ENCODE results near the gene WDFY3.

The WDFY3 gene

GRCh38 chr4:84726356-84726755 is 240.1 kb downstream of the WDFY3 start:
- Histone ChIP-seq H3K9me3 (ENCODE audit: severe bottlenecking) (no peaks in the 10 kb centered on the region), H3K27ac (ENCODE audit: poor library complexity, severe bottlenecking) (no peak overlapping the region), H3K4me1 (ENCODE audit: insufficient read depth, poor library complexity, severe bottlenecking) (no peaks in the 10 kb centered on the region), H3K4me3 (ENCODE audit: severe bottlenecking) (no peak overlapping the region), H3K36me3 (ENCODE audit: low read depth) (peaks cover 25% of the 10 kb centered on the region), H3K27me3 (ENCODE audit: insufficient read depth, poor library complexity, severe bottlenecking) (no peaks in the 10 kb centered on the region)
- no peak for ATAC-seq (ENCODE audit: low read depth)
- DNase-seq (ENCODE audit: low spot score): no peak
- TF ChIP-seq CTCF (IDR thresholded peaks at IDR 0.05; ENCODE audit: poor library complexity, severe bottlenecking): no peak

- H3K36me3 ChIP-seq (ENCODE audit: low read depth): peaks cover 37% of the 10 kb centered on the region
- H3K4me3 ChIP-seq (ENCODE audit: severe bottlenecking): no peak overlapping the region
- no peaks in the 10 kb centered on the region for H3K27me3 ChIP-seq (ENCODE audit: insufficient read depth, poor library complexity, severe bottlenecking)
- ATAC-seq (ENCODE audit: low read depth) (no peak), DNase-seq (ENCODE audit: low spot score) (no peak)
- no peak overlapping the region for H3K27ac ChIP-seq (ENCODE audit: poor library complexity, severe bottlenecking)
- TF ChIP-seq CTCF (IDR thresholded peaks at IDR 0.05; ENCODE audit: poor library complexity, severe bottlenecking): no peak
- H3K9me3 ChIP-seq (ENCODE audit: severe bottlenecking): no peaks in the 10 kb centered on the region
- H3K4me1 ChIP-seq (ENCODE audit: insufficient read depth, poor library complexity, severe bottlenecking): no peaks in the 10 kb centered on the region
Observed at GRCh38 chr4:84722720-84723119, 243.8 kb downstream of the WDFY3 start.

GRCh38 chr4:84719115-84719514 is 247.4 kb downstream of the WDFY3 start:
- no peak for ATAC-seq (ENCODE audit: low read depth)
- Histone ChIP-seq H3K4me3 (ENCODE audit: severe bottlenecking) (no peak overlapping the region), H3K36me3 (ENCODE audit: low read depth) (peaks cover 37% of the 10 kb centered on the region), H3K4me1 (ENCODE audit: insufficient read depth, poor library complexity, severe bottlenecking) (no peaks in the 10 kb centered on the region), H3K27ac (ENCODE audit: poor library complexity, severe bottlenecking) (no peak overlapping the region), H3K9me3 (ENCODE audit: severe bottlenecking) (no peaks in the 10 kb centered on the region), H3K27me3 (ENCODE audit: insufficient read depth, poor library complexity, severe bottlenecking) (no peaks in the 10 kb centered on the region)
- TF ChIP-seq CTCF (IDR thresholded peaks at IDR 0.05; ENCODE audit: poor library complexity, severe bottlenecking): no peak
- DNase-seq (ENCODE audit: low spot score): no peak

GRCh38 chr4:84718699-84719098 is 247.8 kb downstream of the WDFY3 start:
- no peak overlapping the region for H3K27ac ChIP-seq (ENCODE audit: poor library complexity, severe bottlenecking)
- no peaks in the 10 kb centered on the region for H3K9me3 ChIP-seq (ENCODE audit: severe bottlenecking)
- H3K27me3 ChIP-seq (ENCODE audit: insufficient read depth, poor library complexity, severe bottlenecking): no peaks in the 10 kb centered on the region
- no peak overlapping the region for H3K4me3 ChIP-seq (ENCODE audit: severe bottlenecking)
- peaks cover 34% of the 10 kb centered on the region for H3K36me3 ChIP-seq (ENCODE audit: low read depth)
- DNase-seq (ENCODE audit: low spot score) (no peak), ATAC-seq (ENCODE audit: low read depth) (no peak)
- H3K4me1 ChIP-seq (ENCODE audit: insufficient read depth, poor library complexity, severe bottlenecking): no peaks in the 10 kb centered on the region
- no peak for TF ChIP-seq CTCF (IDR thresholded peaks at IDR 0.05; ENCODE audit: poor library complexity, severe bottlenecking)

GRCh38 chr4:84710548-84710947 is 255.9 kb downstream of the WDFY3 start:
- no peak for DNase-seq (ENCODE audit: low spot score)
- Histone ChIP-seq H3K4me3 (ENCODE audit: severe bottlenecking) (no peak overlapping the region), H3K4me1 (ENCODE audit: insufficient read depth, poor library complexity, severe bottlenecking) (no peaks in the 10 kb centered on the region), H3K27me3 (ENCODE audit: insufficient read depth, poor library complexity, severe bottlenecking) (no peaks in the 10 kb centered on the region), H3K36me3 (ENCODE audit: low read depth) (peaks cover 52% of the 10 kb centered on the region), H3K27ac (ENCODE audit: poor library complexity, severe bottlenecking) (no peak overlapping the region), H3K9me3 (ENCODE audit: severe bottlenecking) (peaks cover 3% of the 10 kb centered on the region)
- no peak for TF ChIP-seq CTCF (IDR thresholded peaks at IDR 0.05; ENCODE audit: poor library complexity, severe bottlenecking)
- ATAC-seq (ENCODE audit: low read depth): no peak
